Central memory CD8-positive, alpha-beta T cell (primary cell): ENCODE results near the gene COG5.
"Not testable (repeated sequence)": the region's sequence is repeated elsewhere in the genome, so short reads cannot be mapped to it uniquely, and the experiment has no call there.

Experiments
- ATAC-seq: fragments of 150-1000 bp; cut with Tn5 transposase; replicated peaks from 2 replicates; pipeline ENCODE4 v1.10.0; 2022; ENCODE audit warnings: mild to moderate bottlenecking, moderate FRiP score, moderate number of reproducible peaks; ENCODE audit not compliant: poor library complexity, severe bottlenecking; ENCODE audit errors: extremely low read depth
- DNase-seq, 2 donors: peaks; one replicate each; pipeline ENCODE4 v3.0.0; 2021; ENCODE audit warnings: low spot score in 2 of 2
- H3K27ac Mint-ChIP-seq: one replicate; pipeline ENCODE4 v1.8.0; 2022; ENCODE audit warnings: low read depth, mild to moderate bottlenecking, moderate library complexity, mixed read lengths
- H3K27me3 Mint-ChIP-seq: one replicate; pipeline ENCODE4 v1.8.0; 2022; ENCODE audit warnings: mixed read lengths
- H3K36me3 Mint-ChIP-seq: one replicate; pipeline ENCODE4 v1.8.0; 2022; ENCODE audit warnings: mild to moderate bottlenecking, moderate library complexity, mixed read lengths; ENCODE audit not compliant: insufficient read depth
- H3K4me1 Mint-ChIP-seq: one replicate; pipeline ENCODE4 v1.8.0; 2022; ENCODE audit warnings: mixed read lengths
- H3K4me3 Mint-ChIP-seq: one replicate; pipeline ENCODE4 v1.8.0; 2022; ENCODE audit warnings: mild to moderate bottlenecking, moderate library complexity, mixed read lengths
- H3K9me3 Mint-ChIP-seq: one replicate; pipeline ENCODE4 v1.8.0; 2022; ENCODE audit warnings: mixed read lengths

The COG5 gene

GRCh38 chr7:107164092-107164491 is 399.6 kb downstream of the COG5 start:
- Mint-ChIP-seq H3K4me1 (peaks cover 12% of the 10 kb centered on the region), H3K4me3 (no peak overlapping the region), H3K36me3 (peaks cover 14% of the 10 kb centered on the region), H3K27ac (no peak overlapping the region), H3K9me3 (no peaks in the 10 kb centered on the region), H3K27me3 (no peaks in the 10 kb centered on the region)
- DNase-seq (no peak), ATAC-seq (no peak)

GRCh38 chr7:107162475-107162874 is 401.2 kb downstream of the COG5 start:
- peaks cover 3% of the 10 kb centered on the region for H3K4me1 Mint-ChIP-seq
- no peaks in the 10 kb centered on the region for H3K27me3 Mint-ChIP-seq
- H3K36me3 Mint-ChIP-seq, result no peaks in the 10 kb centered on the region
- no peak overlapping the region for H3K4me3 Mint-ChIP-seq
- H3K9me3 Mint-ChIP-seq, result no peaks in the 10 kb centered on the region
- no peak overlapping the region for H3K27ac Mint-ChIP-seq
- no peak for ATAC-seq
- no peak for DNase-seq

GRCh38 chr7:107161415-107161814 is 402.3 kb downstream of the COG5 start:
- Mint-ChIP-seq H3K27ac (no peak overlapping the region), H3K9me3 (no peaks in the 10 kb centered on the region), H3K27me3 (no peaks in the 10 kb centered on the region), H3K4me3 (no peak overlapping the region), H3K4me1 (no peaks in the 10 kb centered on the region), H3K36me3 (no peaks in the 10 kb centered on the region)
- no peak for DNase-seq
- ATAC-seq, result no peak

DNA sequence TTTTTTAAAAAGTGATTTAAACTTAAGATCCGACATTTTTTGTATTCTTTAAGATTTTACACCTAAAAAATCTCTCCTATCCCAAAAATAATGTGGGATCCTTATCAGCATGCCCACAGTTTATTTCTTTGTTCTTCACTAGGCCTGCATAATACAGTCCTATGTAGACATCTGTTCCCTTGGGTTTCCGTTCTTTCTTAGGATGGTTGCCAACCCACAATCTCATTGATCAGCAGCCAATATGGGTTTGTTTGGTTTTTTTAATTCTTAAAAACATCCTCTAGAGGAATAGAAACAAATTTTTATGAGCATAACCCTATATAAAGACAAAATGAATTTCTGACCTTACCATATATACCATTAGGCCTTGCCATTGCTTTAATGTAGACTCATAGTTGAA is 403.3 kb downstream of the COG5 start:
- Mint-ChIP-seq H3K27ac (no peak overlapping the region), H3K27me3 (no peaks in the 10 kb centered on the region), H3K36me3 (no peaks in the 10 kb centered on the region), H3K4me3 (no peak overlapping the region), H3K9me3 (no peaks in the 10 kb centered on the region), H3K4me1 (no peaks in the 10 kb centered on the region)
- DNase-seq (no peak), ATAC-seq (no peak)

DNA sequence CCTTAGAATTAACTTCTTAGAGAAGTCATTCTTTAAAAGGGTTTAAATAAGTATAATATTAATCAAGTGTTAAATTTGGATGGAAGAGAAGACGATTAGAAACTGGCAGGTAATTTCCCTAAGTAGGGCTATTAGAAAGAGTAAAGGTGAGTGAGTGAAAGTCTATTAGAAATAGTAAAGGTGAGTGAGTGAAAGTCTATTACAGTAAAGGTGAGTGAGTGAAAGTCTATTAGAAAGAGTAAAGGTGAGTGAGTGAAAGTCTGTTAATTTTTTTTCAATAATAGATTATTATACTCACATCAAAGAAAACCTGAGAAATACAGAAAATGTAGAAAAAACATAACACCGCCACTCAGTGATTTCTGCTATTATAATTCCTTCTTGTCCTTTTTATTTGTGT is 405.7 kb downstream of the COG5 start:
- DNase-seq (no peak), ATAC-seq (no peak)
- Mint-ChIP-seq H3K27ac (no peak overlapping the region), H3K4me1 (no peaks in the 10 kb centered on the region), H3K9me3 (no peaks in the 10 kb centered on the region), H3K27me3 (peaks cover 9% of the 10 kb centered on the region), H3K4me3 (no peak overlapping the region), H3K36me3 (no peaks in the 10 kb centered on the region)

GRCh38 chr7:107157091-107157490 is 406.6 kb downstream of the COG5 start:
- DNase-seq, result no peak
- ATAC-seq, result no peak
- peaks cover 9% of the 10 kb centered on the region for H3K27me3 Mint-ChIP-seq
- H3K9me3 Mint-ChIP-seq, result no peaks in the 10 kb centered on the region
- H3K27ac Mint-ChIP-seq, result no peak overlapping the region
- H3K4me1 Mint-ChIP-seq, result no peaks in the 10 kb centered on the region
- no peaks in the 10 kb centered on the region for H3K36me3 Mint-ChIP-seq
- H3K4me3 Mint-ChIP-seq, result no peak overlapping the region

GRCh38 chr7:107155726-107156125 is 408.0 kb downstream of the COG5 start:
- H3K9me3 Mint-ChIP-seq, H3K4me1 Mint-ChIP-seq, ATAC-seq, H3K4me3 Mint-ChIP-seq, H3K27ac Mint-ChIP-seq, DNase-seq, H3K36me3 Mint-ChIP-seq, H3K27me3 Mint-ChIP-seq: not testable (repeated sequence)

DNA sequence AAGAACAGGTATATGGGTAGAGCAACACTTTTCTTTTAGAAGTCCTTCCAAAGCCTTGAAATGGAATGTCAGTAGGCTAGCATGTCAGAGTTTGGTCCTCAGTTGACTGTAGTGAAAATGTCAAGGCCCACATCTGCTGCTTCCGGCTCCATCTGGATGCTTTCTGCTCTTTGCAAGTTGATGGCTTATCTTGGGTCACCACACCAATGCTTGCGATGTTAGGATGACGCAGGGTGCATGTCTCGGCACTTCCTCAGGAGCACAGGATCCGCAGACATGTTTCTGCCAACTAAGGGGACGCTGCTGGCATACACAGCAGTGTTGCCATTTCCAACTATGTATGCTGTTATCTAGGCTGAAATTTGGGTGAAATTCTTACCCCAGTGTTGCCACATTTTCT is 408.9 kb downstream of the COG5 start:
- H3K4me1 Mint-ChIP-seq, result no peaks in the 10 kb centered on the region
- DNase-seq (no peak), ATAC-seq (no peak)
- H3K27me3 Mint-ChIP-seq, result peaks cover 9% of the 10 kb centered on the region
- H3K27ac Mint-ChIP-seq, result no peak overlapping the region
- H3K36me3 Mint-ChIP-seq, result no peaks in the 10 kb centered on the region
- H3K9me3 Mint-ChIP-seq, result no peaks in the 10 kb centered on the region
- no peak overlapping the region for H3K4me3 Mint-ChIP-seq

GRCh38 chr7:107152011-107152410 is 411.7 kb downstream of the COG5 start:
- Mint-ChIP-seq H3K27ac (no peak overlapping the region), H3K27me3 (peaks cover 9% of the 10 kb centered on the region), H3K9me3 (no peaks in the 10 kb centered on the region), H3K4me1 (no peaks in the 10 kb centered on the region), H3K4me3 (no peak overlapping the region), H3K36me3 (no peaks in the 10 kb centered on the region)
- no peak for ATAC-seq
- no peak for DNase-seq
